Measurements from ENCODE around the gene TUBA1B.

Gene TUBA1B

GRCh38 chr12:49105504-49106084 lies 25.6 kb downstream of the TUBA1B start:
- ATAC-seq (no peak), DNase-seq (no peak)
- Mint-ChIP-seq H3K27me3 (no peaks in the 10 kb centered on the region), H3K4me1 (peaks cover 22% of the 10 kb centered on the region), H3K27ac (no peak overlapping the region), H3K9me3 (no peaks in the 10 kb centered on the region), H3K4me3 (no peak overlapping the region), H3K36me3 (ENCODE audit: low read depth) (peaks cover 4% of the 10 kb centered on the region)

DNA sequence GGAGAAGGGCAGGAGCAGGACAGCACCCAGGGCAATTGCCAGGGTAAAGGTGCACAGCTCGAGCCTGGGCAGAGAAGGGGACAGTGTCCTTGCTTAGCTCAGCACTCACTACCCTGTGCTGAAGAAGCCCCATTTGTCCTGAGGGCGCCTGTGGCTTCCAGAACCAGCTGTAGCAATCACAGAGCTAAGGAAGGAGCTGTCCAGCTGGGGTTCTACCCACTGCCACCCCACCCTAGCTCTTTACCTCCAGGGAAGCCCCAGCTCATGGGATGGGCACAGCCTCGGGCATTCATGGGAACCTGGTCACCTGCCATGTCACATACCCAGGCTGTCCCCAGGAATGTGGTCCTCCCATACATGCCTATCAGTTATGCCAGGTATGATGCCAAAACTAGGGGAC lies 26.4 kb downstream of the TUBA1B start:
- ATAC-seq: no peak
- Mint-ChIP-seq H3K9me3 (no peaks in the 10 kb centered on the region), H3K4me3 (no peak overlapping the region), H3K27ac (no peak overlapping the region), H3K36me3 (ENCODE audit: low read depth) (peaks cover 4% of the 10 kb centered on the region), H3K27me3 (no peaks in the 10 kb centered on the region), H3K4me1 (peaks cover 18% of the 10 kb centered on the region)
- DNase-seq: no peak

DNA sequence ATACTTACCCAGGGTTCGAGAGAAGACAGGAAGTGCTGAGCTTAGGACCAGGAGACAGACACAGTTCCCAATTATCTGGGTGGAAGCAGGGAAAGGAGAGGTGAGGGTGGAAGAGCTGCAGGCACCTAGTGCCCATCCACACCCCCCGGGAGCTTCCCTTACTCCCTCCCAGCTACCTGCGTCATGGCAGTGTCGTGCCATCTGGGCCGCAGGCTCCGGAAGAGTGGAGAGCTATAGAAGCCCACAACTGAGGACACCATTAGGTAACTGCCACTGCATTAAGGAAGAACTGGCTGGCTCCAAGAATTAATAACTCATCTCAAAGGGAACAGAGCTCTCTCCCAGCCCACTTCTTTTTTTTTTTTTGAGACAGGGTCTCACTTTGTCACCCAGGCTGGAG lies 30.8 kb downstream of the TUBA1B start:
- DNase-seq (no peak), ATAC-seq (no peak)
- peaks cover 5% of the 10 kb centered on the region for H3K36me3 Mint-ChIP-seq (ENCODE audit: low read depth)
- H3K27me3 Mint-ChIP-seq: peaks cover 4% of the 10 kb centered on the region
- H3K4me3 Mint-ChIP-seq: no peak overlapping the region
- H3K9me3 Mint-ChIP-seq: no peaks in the 10 kb centered on the region
- H3K27ac Mint-ChIP-seq: no peak overlapping the region
- H3K4me1 Mint-ChIP-seq: no peaks in the 10 kb centered on the region

- H3K4me3 Mint-ChIP-seq: no peak overlapping the region
- ATAC-seq: no peak
- peaks cover 7% of the 10 kb centered on the region for H3K4me1 Mint-ChIP-seq
- no peak overlapping the region for H3K27ac Mint-ChIP-seq
- peaks cover 5% of the 10 kb centered on the region for H3K36me3 Mint-ChIP-seq (ENCODE audit: low read depth)
- H3K27me3 Mint-ChIP-seq: peaks cover 16% of the 10 kb centered on the region
- H3K9me3 Mint-ChIP-seq: no peaks in the 10 kb centered on the region
- DNase-seq: no peak
Observed at GRCh38 chr12:49098703-49099102, 32.5 kb downstream of the TUBA1B start.

DNA sequence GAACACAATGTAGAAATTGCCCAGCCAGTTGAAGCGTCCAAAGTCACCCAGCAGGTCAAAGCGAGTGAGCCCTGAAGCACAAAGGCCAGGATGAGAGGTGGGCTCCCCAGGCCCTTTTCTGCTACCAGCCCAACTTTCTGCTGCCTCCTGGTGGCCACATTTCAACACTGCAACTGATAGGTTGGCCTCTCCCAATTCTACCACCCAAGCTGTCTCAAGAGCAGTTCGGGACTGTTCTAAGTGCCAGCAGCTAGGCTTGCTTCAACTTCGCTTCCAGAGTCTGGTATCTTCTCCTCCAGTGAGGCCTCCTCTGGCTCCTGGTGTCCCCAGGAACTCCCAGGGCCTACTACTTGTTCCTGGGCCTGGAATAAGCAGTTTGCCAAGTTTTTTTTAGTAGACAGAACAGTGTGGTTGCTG lies 33.2 kb downstream of the TUBA1B start:
- no peak overlapping the region for H3K4me3 Mint-ChIP-seq
- ATAC-seq: peak; percentile 45
- DNase-seq: peak; percentile 72
- no peaks in the 10 kb centered on the region for H3K9me3 Mint-ChIP-seq
- no peak overlapping the region for H3K27ac Mint-ChIP-seq
- peaks cover 12% of the 10 kb centered on the region for H3K4me1 Mint-ChIP-seq
- peaks cover 22% of the 10 kb centered on the region for H3K27me3 Mint-ChIP-seq
- H3K36me3 Mint-ChIP-seq (ENCODE audit: low read depth): peaks cover 5% of the 10 kb centered on the region

DNA sequence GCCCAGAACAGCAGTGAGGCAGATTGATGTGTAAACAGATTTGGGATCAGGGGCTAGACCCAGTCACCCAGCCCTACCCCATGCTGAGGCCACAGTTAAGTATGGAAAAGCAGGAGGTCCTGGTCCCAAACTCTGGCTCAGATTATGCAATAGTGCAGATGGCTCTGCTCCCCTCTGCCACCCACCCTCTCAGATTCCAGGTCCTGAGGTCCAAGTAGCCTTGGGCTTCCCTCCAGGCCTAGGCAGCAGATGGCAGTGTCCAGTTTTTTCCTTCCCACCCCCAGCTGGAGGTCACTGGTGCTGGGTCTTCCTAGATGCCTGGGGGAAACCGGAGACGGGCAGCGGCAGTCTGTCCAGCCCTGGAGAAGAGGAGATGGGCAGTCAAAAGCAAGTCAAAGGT lies 33.8 kb downstream of the TUBA1B start:
- H3K36me3 Mint-ChIP-seq (ENCODE audit: low read depth): peaks cover 5% of the 10 kb centered on the region
- no peak overlapping the region for H3K27ac Mint-ChIP-seq
- no peak overlapping the region for H3K4me3 Mint-ChIP-seq
- H3K27me3 Mint-ChIP-seq: peaks cover 28% of the 10 kb centered on the region
- DNase-seq (no peak), ATAC-seq (no peak)
- peaks cover 16% of the 10 kb centered on the region for H3K4me1 Mint-ChIP-seq
- no peaks in the 10 kb centered on the region for H3K9me3 Mint-ChIP-seq

DNA sequence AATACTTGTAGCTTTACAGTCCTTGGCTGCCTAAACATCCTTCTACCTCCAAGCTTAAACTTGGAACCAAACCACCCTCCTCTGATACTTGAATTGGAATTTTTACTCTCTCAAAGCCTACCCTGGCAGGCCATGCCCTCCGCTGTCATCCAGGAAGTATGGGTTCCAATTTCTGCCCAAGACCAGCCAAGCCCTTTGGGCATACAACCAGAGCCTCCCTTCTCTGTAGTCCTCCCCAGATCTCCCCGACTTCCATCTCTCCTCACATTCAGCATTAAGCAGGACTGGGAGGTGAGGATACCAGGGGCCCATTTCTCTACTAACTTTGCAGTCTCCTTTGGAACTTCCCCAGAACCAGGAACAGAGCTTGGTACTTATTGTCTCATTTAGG lies 36.2 kb downstream of the TUBA1B start:
- ATAC-seq (no peak), DNase-seq (no peak)
- peaks cover 51% of the 10 kb centered on the region for H3K27me3 Mint-ChIP-seq
- no peak overlapping the region for H3K4me3 Mint-ChIP-seq
- H3K4me1 Mint-ChIP-seq: peaks cover 37% of the 10 kb centered on the region
- no peak overlapping the region for H3K27ac Mint-ChIP-seq
- H3K9me3 Mint-ChIP-seq: no peaks in the 10 kb centered on the region
- H3K36me3 Mint-ChIP-seq (ENCODE audit: low read depth): peaks cover 5% of the 10 kb centered on the region

DNA sequence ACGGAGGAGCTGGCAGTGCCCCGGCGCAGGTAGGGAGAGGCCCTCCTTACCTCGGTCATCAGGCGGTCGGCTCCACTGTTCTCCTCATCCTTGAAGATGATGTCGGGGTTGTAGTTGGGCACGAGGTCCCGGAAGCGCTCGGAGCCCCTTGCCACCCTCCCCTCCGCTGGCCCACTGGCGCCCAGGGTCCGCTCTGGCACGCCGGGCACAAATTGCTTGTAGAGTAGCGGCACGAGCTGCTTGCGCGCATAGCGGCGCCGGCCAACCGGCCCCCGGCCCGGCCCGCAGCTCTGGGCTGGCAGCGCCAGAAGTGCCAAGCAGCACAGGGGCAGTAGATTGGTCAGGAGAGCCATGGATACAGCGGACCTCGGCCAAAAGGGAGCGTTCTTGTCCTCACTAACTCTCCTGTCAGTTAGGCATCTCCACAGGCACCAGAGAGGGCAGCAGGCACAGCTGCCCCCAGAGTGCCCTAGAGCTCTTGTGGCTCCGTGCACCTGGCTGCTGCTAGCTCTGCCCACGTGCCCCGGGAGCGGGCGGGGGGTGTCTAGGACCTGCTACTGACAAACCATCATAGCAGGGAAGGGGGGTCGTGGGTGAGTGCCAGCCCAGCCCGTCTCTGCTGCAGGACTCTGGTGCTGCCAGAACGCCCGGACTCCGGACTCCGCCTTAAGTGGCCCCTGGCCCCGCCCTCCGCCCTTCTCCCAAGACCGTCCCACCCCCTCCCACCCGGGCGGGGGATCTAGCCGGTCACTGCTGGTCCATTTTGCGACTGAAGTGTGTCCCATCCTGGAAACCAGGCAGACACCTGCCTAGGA lies 36.8 kb downstream of the TUBA1B start, which contains the start of gene DHH:
TSS of gene DHH (minus strand) at position 642 of the 815 bp plus-strand sequence. CDS start at position 353, 289 bp downstream.
- H3K27me3 Mint-ChIP-seq: peaks cover 54% of the 10 kb centered on the region
- H3K9me3 Mint-ChIP-seq: no peaks in the 10 kb centered on the region
- H3K36me3 Mint-ChIP-seq (ENCODE audit: low read depth): peaks cover 5% of the 10 kb centered on the region
- H3K27ac Mint-ChIP-seq: no peak within 1 kb of the TSS
- ATAC-seq: no peak
- peaks cover 41% of the 10 kb centered on the region for H3K4me1 Mint-ChIP-seq
- no peak for DNase-seq
- peak within 1 kb of the TSS; percentile 29 for H3K4me3 Mint-ChIP-seq

GRCh38 chr12:49093792-49094159 lies 37.4 kb downstream of the TUBA1B start:
- Mint-ChIP-seq H3K9me3 (no peaks in the 10 kb centered on the region), H3K27me3 (peaks cover 55% of the 10 kb centered on the region), H3K4me3 (peak overlapping the region; percentile 29), H3K4me1 (peaks cover 42% of the 10 kb centered on the region), H3K27ac (no peak overlapping the region), H3K36me3 (ENCODE audit: low read depth) (peaks cover 5% of the 10 kb centered on the region)
- ATAC-seq: no peak
- DNase-seq: no peak

DNA sequence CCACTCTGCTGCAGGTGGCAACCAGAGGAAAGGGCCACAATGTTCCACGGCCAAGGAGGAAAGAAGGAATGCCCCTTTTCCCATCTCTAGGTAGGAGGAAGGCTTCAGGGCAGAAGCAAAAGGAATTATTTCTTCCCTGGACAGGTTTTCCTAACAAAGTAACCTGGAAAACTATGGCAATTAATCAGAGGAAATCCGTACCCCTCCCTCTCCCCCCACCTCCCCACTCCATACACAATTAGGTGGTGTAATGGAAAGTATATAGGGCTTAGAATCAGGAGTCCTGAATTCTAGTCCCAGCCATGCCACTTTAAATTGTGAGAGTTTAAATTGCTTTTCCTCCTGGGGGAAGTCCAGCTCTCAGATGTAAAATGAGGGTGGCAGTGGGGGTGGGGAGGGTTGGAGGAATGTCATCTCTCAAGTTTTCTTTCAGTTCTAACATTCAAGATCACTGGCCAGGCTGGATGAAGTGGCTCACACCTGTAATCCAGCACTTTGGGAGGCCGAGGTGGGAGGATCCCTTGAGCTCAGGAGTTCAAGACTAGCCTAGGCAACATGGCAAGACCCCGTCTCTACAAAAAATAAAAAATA lies 38.3 kb downstream of the TUBA1B start:
- ATAC-seq: no peak
- peaks cover 61% of the 10 kb centered on the region for H3K27me3 Mint-ChIP-seq

GRCh38 chr12:49092086-49092815 lies 38.9 kb downstream of the TUBA1B start:
- DNase-seq (peak; percentile 70), ATAC-seq (peak; percentile 31)
- Mint-ChIP-seq H3K27ac (no peak overlapping the region), H3K4me3 (peak overlapping the region; percentile 8), H3K9me3 (no peaks in the 10 kb centered on the region), H3K27me3 (peaks cover 61% of the 10 kb centered on the region), H3K4me1 (peaks cover 56% of the 10 kb centered on the region), H3K36me3 (ENCODE audit: low read depth) (peaks cover 5% of the 10 kb centered on the region)

More for the DNA sequence above, 38.3 kb downstream of the TUBA1B start:
- Mint-ChIP-seq H3K4me1 (peaks cover 51% of the 10 kb centered on the region), H3K9me3 (no peaks in the 10 kb centered on the region), H3K4me3 (no peak overlapping the region), H3K36me3 (ENCODE audit: low read depth) (peaks cover 5% of the 10 kb centered on the region), H3K27ac (no peak overlapping the region)
- no peak for DNase-seq

- Mint-ChIP-seq H3K4me1 (peaks cover 56% of the 10 kb centered on the region), H3K27me3 (peaks cover 61% of the 10 kb centered on the region), H3K36me3 (ENCODE audit: low read depth) (peaks cover 5% of the 10 kb centered on the region), H3K9me3 (no peaks in the 10 kb centered on the region), H3K27ac (no peak overlapping the region), H3K4me3 (no peak overlapping the region)
- no peak for ATAC-seq
- no peak for DNase-seq
Observed at GRCh38 chr12:49091836-49092085, 39.4 kb downstream of the TUBA1B start.

GRCh38 chr12:49091056-49091835 lies 39.9 kb downstream of the TUBA1B start:
- no peak for DNase-seq
- Mint-ChIP-seq H3K9me3 (no peaks in the 10 kb centered on the region), H3K27ac (no peak overlapping the region), H3K27me3 (peaks cover 61% of the 10 kb centered on the region), H3K4me1 (peaks cover 56% of the 10 kb centered on the region), H3K36me3 (ENCODE audit: low read depth) (peaks cover 3% of the 10 kb centered on the region), H3K4me3 (no peak overlapping the region)
- no peak for ATAC-seq
